ENCODE measurements around the gene OSBPL2.

OSBPL2 gene

DNA sequence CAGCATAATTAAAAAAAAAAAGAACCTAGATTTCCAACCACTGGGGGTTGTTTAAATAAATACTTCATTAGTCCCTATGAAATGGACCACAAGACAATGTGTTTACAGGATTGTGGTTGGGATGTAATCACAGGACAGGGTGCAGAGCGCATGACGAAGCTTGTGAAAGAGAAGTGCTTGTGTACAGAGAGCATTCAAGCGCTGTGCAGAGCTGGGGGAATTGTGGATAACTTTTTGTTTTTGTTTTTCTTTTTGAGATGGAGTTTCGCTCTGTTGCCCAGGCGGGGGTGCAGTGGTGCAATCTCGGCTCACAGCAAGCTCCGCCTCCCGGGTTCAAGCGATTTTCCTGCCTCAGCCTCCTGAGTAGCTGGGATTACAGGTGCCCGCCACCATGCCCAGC is 106.5 kb downstream of the OSBPL2 start:
- no peak for DNase-seq (ENCODE audit: low read depth)
